H1 (cell line): Measurements from ENCODE around the gene CASZ1. TPM values are rescaled to one million over a fixed set of nuclear protein-coding genes. Genes with fewer than 3 reads are reported as not detected.

Experiments used
- CTCF ChIA-PET: fragments of 300-600 bp; sonication (Branson Sonifier 250); formaldehyde crosslinking; loops from one replicate; lab custom pipeline; 2021; ENCODE audit not compliant: partially characterized antibody; lab: Charles Lee
- POLR2A ChIA-PET: fragments of 300-600 bp; sonication (Branson Sonifier 250); formaldehyde crosslinking; loops from one replicate; lab custom pipeline; 2021; ENCODE audit warnings: inconsistent platforms; ENCODE audit not compliant: partially characterized antibody; lab: Charles Lee
- DNase-seq, 2 experiments: peaks; one replicate each; pipeline versions ENCODE4 v3.0.0 to v3.0.0-alpha.2; 2010 to 2022; ENCODE audit warnings: low spot score in 2 of 2, low read depth in 1 of 2, mixed read lengths in 1 of 2
- FAIRE-seq: peaks from 2 replicates; lab custom pipeline; 2011; peaks lifted over from hg19 to GRCh38; lab: Jason Lieb, UNC
- H2AFZ ChIP-seq: 2 replicates; pipeline ENCODE4 v1.8.1; 2012; ENCODE audit warnings: low read length, inconsistent platforms
- H2AK5ac ChIP-seq: 2 replicates; pipeline ENCODE4 v1.6.1; 2013; ENCODE audit warnings: low read depth, low read length
- H2BK120ac ChIP-seq: replicated peaks from 2 replicates; pipeline ENCODE3; 2013; ENCODE audit warnings: low read depth, low read length, inconsistent platforms
- H2BK12ac ChIP-seq: 2 replicates; pipeline ENCODE4 v1.6.1; 2013; ENCODE audit warnings: low read depth, low read length
- H2BK15ac ChIP-seq: 2 replicates; pipeline ENCODE4 v1.6.1; 2013; ENCODE audit warnings: low read length
- H2BK20ac ChIP-seq: 2 replicates; pipeline ENCODE4 v1.6.1; 2013; ENCODE audit warnings: low read length
- H2BK5ac ChIP-seq: 2 replicates; pipeline ENCODE4 v1.6.1; 2013; ENCODE audit warnings: low read depth, low read length
- H3K14ac ChIP-seq: 2 replicates; pipeline ENCODE4 v1.6.1; 2013; ENCODE audit warnings: inconsistent platforms; ENCODE audit not compliant: insufficient read length
- H3K18ac ChIP-seq: 2 replicates; pipeline ENCODE4 v1.6.1; 2013; ENCODE audit warnings: low read length; ENCODE audit errors: extremely low read depth
- H3K23ac ChIP-seq: 2 replicates; pipeline ENCODE4 v1.6.1; 2013; ENCODE audit warnings: inconsistent platforms; ENCODE audit not compliant: insufficient read length
- H3K23me2 ChIP-seq: 2 replicates; pipeline ENCODE4 v1.6.1; 2013; ENCODE audit warnings: low read depth, low read length
- H3K27ac ChIP-seq: 2 replicates; pipeline ENCODE4 v1.6.1; 2011; ENCODE audit warnings: low read depth, low read length, inconsistent platforms
- H3K27me3 ChIP-seq, 4 experiments: replicated peaks in 1 of 4; 1 replicate in 1 of 4; 2 replicates in 3 of 4; pipeline versions ENCODE4 v1.6.1 to v1.8.1; 2011 to 2013; ENCODE audit warnings: low read length in 3 of 4, mild to moderate bottlenecking in 3 of 4, inconsistent platforms in 2 of 4, mixed read lengths in 2 of 4, moderate library complexity in 1 of 4; ENCODE audit not compliant: control insufficient read depth in 3 of 4, insufficient read depth in 3 of 4; ENCODE audit errors: extremely low read depth in 1 of 4
- H3K36me3 ChIP-seq, 4 experiments: 2 replicates each; pipeline versions ENCODE4 v1.6.1 to v1.8.1; 2011 to 2013; ENCODE audit warnings: mild to moderate bottlenecking in 4 of 4, low read length in 3 of 4, moderate library complexity in 2 of 4, control low read depth in 1 of 4, inconsistent platforms in 1 of 4; ENCODE audit not compliant: insufficient read depth in 4 of 4, control insufficient read depth in 2 of 4
- H3K4ac ChIP-seq: replicated peaks from 2 replicates; pipeline ENCODE3; 2013; ENCODE audit warnings: low read length, low read depth, mixed read lengths, inconsistent platforms; ENCODE audit not compliant: insufficient read length
- H3K4me1 ChIP-seq, 4 experiments: replicated peaks in 1 of 4; 1 replicate in 1 of 4; 2 replicates in 3 of 4; pipeline versions ENCODE4 v1.6.1 to v1.8.1; 2011 to 2013; ENCODE audit warnings: low read length in 3 of 4, inconsistent platforms in 2 of 4, mixed read lengths in 1 of 4; ENCODE audit not compliant: insufficient read depth in 4 of 4, control insufficient read depth in 3 of 4
- H3K4me2 ChIP-seq, 2 experiments: 2 replicates each; pipeline versions ENCODE4 v1.6.1 to v1.8.1; 2011 to 2013; ENCODE audit warnings: low read depth in 2 of 2, low read length in 2 of 2, control low read depth in 1 of 2, inconsistent platforms in 1 of 2, mild to moderate bottlenecking in 1 of 2; ENCODE audit not compliant: insufficient read depth in 1 of 2
- H3K4me3 ChIP-seq, 4 experiments: fragments of 200-600, 300-600 bp in 1 of 4; sonication (generic), shearing (Covaris generic), sonication (Bioruptor Twin) in 1 of 4; 2 replicates each; pipeline versions ENCODE4 v1.5.1 to v1.8.1; 2011 to 2016; ENCODE audit warnings: low read length in 4 of 4, low read depth in 3 of 4, control low read depth in 2 of 4, inconsistent platforms in 2 of 4, mild to moderate bottlenecking in 2 of 4, mixed read lengths in 1 of 4, moderate library complexity in 1 of 4; ENCODE audit not compliant: insufficient read depth in 2 of 4; ENCODE audit errors: extremely low read depth in 1 of 4
- H3K56ac ChIP-seq: replicated peaks from 2 replicates; pipeline ENCODE3; 2013; ENCODE audit warnings: low read depth, mild to moderate bottlenecking, mixed read lengths, low read length, inconsistent platforms; ENCODE audit not compliant: insufficient read length
- H3K79me1 ChIP-seq: 2 replicates; pipeline ENCODE4 v1.6.1; 2013; ENCODE audit warnings: low read depth, low read length, control low read depth
- H3K79me2 ChIP-seq, 2 experiments: 2 replicates each; pipeline versions ENCODE4 v1.6.1 to v1.8.1; 2012 to 2013; ENCODE audit warnings: low read length in 2 of 2, mild to moderate bottlenecking in 2 of 2, inconsistent platforms in 1 of 2; ENCODE audit not compliant: insufficient read depth in 2 of 2, control insufficient read depth in 1 of 2
- H3K9ac ChIP-seq, 4 experiments: replicated peaks in 1 of 4; 1 replicate in 1 of 4; 2 replicates in 3 of 4; pipeline versions ENCODE4 v1.6.1 to v1.8.1; 2011 to 2013; ENCODE audit warnings: low read depth in 3 of 4, low read length in 3 of 4, control low read depth in 2 of 4, mild to moderate bottlenecking in 2 of 4, moderate library complexity in 2 of 4, inconsistent platforms in 1 of 4; ENCODE audit errors: extremely low read depth in 1 of 4
- H3K9me3 ChIP-seq, 2 experiments: 2 replicates each; pipeline versions ENCODE4 v1.6.1 to v1.8.1; 2012 to 2013; ENCODE audit warnings: mild to moderate bottlenecking in 2 of 2, moderate library complexity in 2 of 2, control low read depth in 1 of 2, inconsistent platforms in 1 of 2, low read depth in 1 of 2, low read length in 1 of 2, mixed read lengths in 1 of 2; ENCODE audit not compliant: insufficient read depth in 2 of 2
- H4K20me1 ChIP-seq, 2 experiments: replicated peaks in 1 of 2; 2 replicates each; pipeline versions ENCODE3 to v1.8.1; 2011 to 2013; ENCODE audit warnings: inconsistent platforms in 2 of 2, low read length in 2 of 2, mild to moderate bottlenecking in 1 of 2; ENCODE audit not compliant: insufficient read depth in 2 of 2, control insufficient read depth in 1 of 2
- H4K5ac ChIP-seq: 2 replicates; pipeline ENCODE4 v1.6.1; 2013; ENCODE audit warnings: low read length, low read depth, mixed read lengths, inconsistent platforms; ENCODE audit not compliant: insufficient read length
- H4K8ac ChIP-seq: 2 replicates; pipeline ENCODE4 v1.8.0; 2013; ENCODE audit warnings: mild to moderate bottlenecking, moderate library complexity, low read length, inconsistent platforms; ENCODE audit not compliant: insufficient read depth; ENCODE audit errors: extremely low read depth
- H4K91ac ChIP-seq: replicated peaks from 2 replicates; pipeline ENCODE3; 2013; ENCODE audit warnings: low read length, mixed read lengths, inconsistent platforms; ENCODE audit not compliant: insufficient read length
- ATF3 ChIP-seq: IDR thresholded peaks from 2 replicates; pipeline ENCODE4 v1.6.1; 2011; ENCODE audit warnings: low read depth, mild to moderate bottlenecking, low read length; ENCODE audit not compliant: insufficient read depth
- CEBPB ChIP-seq: IDR thresholded peaks from 2 replicates; pipeline ENCODE4 v1.6.1; 2012; ENCODE audit warnings: low read depth, low read length
- EGR1 ChIP-seq: IDR thresholded peaks from 2 replicates; pipeline ENCODE4 v1.6.1; 2011; ENCODE audit warnings: low read depth, low read length, borderline replicate concordance
- EP300 ChIP-seq, 2 experiments: IDR thresholded peaks; 1 replicate in 1 of 2; 2 replicates in 1 of 2; pipeline ENCODE4 v1.6.1; 2011 to 2012; ENCODE audit warnings: low read depth in 2 of 2, low read length in 2 of 2, mild to moderate bottlenecking in 2 of 2, borderline replicate concordance in 1 of 2, inconsistent platforms in 1 of 2, moderate library complexity in 1 of 2
- MAX ChIP-seq: IDR thresholded peaks from 2 replicates; pipeline ENCODE4 v1.6.1; 2012; ENCODE audit warnings: inconsistent platforms
- RAD21 ChIP-seq, 2 experiments: IDR thresholded peaks in 1 of 2; conservative IDR thresholded peaks in 1 of 2; 2 replicates each; pipeline ENCODE4 v1.6.1; 2011; ENCODE audit warnings: low read depth in 2 of 2, low read length in 2 of 2, improper control_type of control experiment in 1 of 2, inconsistent platforms in 1 of 2, mild to moderate bottlenecking in 1 of 2, moderate library complexity in 1 of 2
- RBBP5 ChIP-seq: IDR thresholded peaks from 2 replicates; pipeline ENCODE4 v1.7.1; 2012; ENCODE audit warnings: low read depth, mild to moderate bottlenecking, inconsistent platforms, low read length, moderate library complexity, borderline replicate concordance
- TCF12 ChIP-seq: IDR thresholded peaks from 2 replicates; pipeline ENCODE4 v1.6.1; 2011; ENCODE audit warnings: low read depth, mild to moderate bottlenecking, low read length
- WGBS, 2 experiments: shearing (Covaris generic) in 1 of 2; methylation state at CpG; one replicate each; pipeline versions ENCODE4 v1.1.6 to v1.1.7; 2013 to 2015; ENCODE audit warnings: low lambda C conversion rate in 2 of 2, mixed read lengths in 2 of 2, inconsistent platforms in 1 of 2, low coverage in 1 of 2, missing lambda C conversion rate in 1 of 2; ENCODE audit not compliant: insufficient replicate concordance in 2 of 2, insufficient coverage in 1 of 2, insufficient read length in 1 of 2; ENCODE audit errors: extremely low coverage in 1 of 2, missing lambda C conversion rate in 1 of 2; 5-methylcytosine and 5-hydroxymethylcytosine counted together
- polyA plus RNA-seq, 7 experiments: library from polyadenylated mRNA; depleted of rRNA in 3 of 7; stranded (reverse) in 5 of 7; unstranded in 2 of 7; fragments of >200 nt in 5 of 7; fragments of 200-250 nt in 2 of 7; gene quantifications; 1 replicate in 5 of 7; 2 replicates in 1 of 7; 4 replicates in 1 of 7; pipeline versions ENCODE4 v1.2.1 to v1.2.3, GENCODE V29; 2011 to 2013; ENCODE audit warnings: missing spikeins in 2 of 7, mixed read lengths in 2 of 7
- total RNA-seq: library from RNA; stranded (reverse); fragmentation: NEBNext Ultra II Directional; extraction: Animal tissue kit (Norgen Biotek cat#: 25700); gene quantifications from 2 replicates; pipeline ENCODE4 v1.2.1, GENCODE V29; 2021

CASZ1 gene
- total and polyA plus RNA-seq, 2 of the 8 experiments (the other 6 are each of a cell fraction or from before 2014, with no cell fraction given) = 4.4 to 7.7 TPM

- Histone ChIP-seq H3K27ac (no peak overlapping the region), H3K4ac (no peak overlapping the region), H3K18ac (no peak overlapping the region; the same call in 1 of the 2 replicates), H2AFZ (no peak overlapping the region), H3K56ac (no peak overlapping the region), H3K36me3 (peaks cover 0 to 5% (median 0%) of the 10 kb centered on the region in 4 experiments; a peak in 2 of 8 replicates), H4K20me1 (peaks cover 0 to 9% of the 10 kb centered on the region in 2 experiments), H3K14ac (no peak overlapping the region), H2BK5ac (no peak overlapping the region), H3K79me1 (no peaks in the 10 kb centered on the region), H4K8ac (no peak overlapping the region; the same call in 1 of the 2 replicates), H4K5ac (no peak overlapping the region), H3K23me2 (no peaks in the 10 kb centered on the region; the same call in 1 of the 2 replicates), H3K4me3 (peak overlapping the region in 3 of 4 experiments; percentile 8 to 63 (median 14); a peak in 4 of 8 replicates), H2BK20ac (no peak overlapping the region), H3K9ac (no peak overlapping the region), H3K27me3 (peaks cover 0 to 20% (median 15%) of the 10 kb centered on the region in 4 experiments; a peak in 3 of 7 replicates), H3K4me1 (peaks cover 0 to 25% (median 14%) of the 10 kb centered on the region in 4 experiments; a peak in 6 of 7 replicates), H3K4me2 (peak overlapping the region; percentile 69 to 70), H3K79me2 (no peaks in the 10 kb centered on the region), H3K23ac (no peak overlapping the region), H2AK5ac (no peak overlapping the region), H4K91ac (peak overlapping the region; percentile 15), H2BK120ac (no peak overlapping the region), H2BK15ac (no peak overlapping the region), H2BK12ac (no peak overlapping the region), H3K9me3 (no peaks in the 10 kb centered on the region)
- DNase-seq = peak in 1 of 2 experiments; percentile 63
- CTCF ChIA-PET = interaction anchor here (0.8 to 1.5 kb wide), 2 partner anchors 14 to 310 kb away, joined by 3 read pairs; no protein-coding TSS in a partner anchor
- no peak for FAIRE-seq
- no peak for TF ChIP-seq TCF12
- no peak for TF ChIP-seq EGR1
- no peak for TF ChIP-seq CEBPB
- no peak for TF ChIP-seq MAX
- no peak for TF ChIP-seq RBBP5
- TF ChIP-seq RAD21 (IDR thresholded peaks at IDR 0.05 in 1 of 2, conservative IDR thresholded peaks at IDR 0.05 in 1 of 2; ENCODE audit: low read depth in 2 of 2, low read length in 2 of 2) = no peak
- TF ChIP-seq ATF3 = no peak
- TF ChIP-seq EP300 (IDR thresholded peaks at IDR 0.05; ENCODE audit: borderline replicate concordance in 1 of 2, low read depth in 2 of 2, low read length in 2 of 2) = no peak
- POLR2A ChIA-PET = interaction anchor here (0.7 to 2.2 kb wide), 7 partner anchors 10 to 250 kb away, joined by 3 to 5 read pairs (median 3); no protein-coding TSS in a partner anchor
- WGBS, 2 experiments = 42% methylated on average over 37 of the region's 40 CpGs; no CpG with 5 or more reads in 1 of the 2 experiments
These were observed 145.7 kb downstream of the CASZ1 start for GRCh38 chr1:10650556-10651388.
